Measurements from ENCODE around the gene FCRL3. TPM values are rescaled to one million over a fixed set of nuclear protein-coding genes. Genes with fewer than 3 reads are reported as not detected.

The FCRL3 gene
- not detected in 2 replicates for total RNA-seq

GRCh38 chr1:157700732-157701131 is at the start of gene FCRL3:
FCRL3 (minus strand) TSS chr1:157700769; CDS start chr1:157700489, 280 bp downstream.

Other genes with a start within 250 kb of the FCRL3 start
- not detected in 2 replicates for gene FCRL5, start 148.3 kb downstream of the FCRL3 start, total RNA-seq
- gene FCRL4, start 102.7 kb downstream of the FCRL3 start, total RNA-seq, result not detected in 2 replicates
- gene FCRL2, start 76.4 kb upstream of the FCRL3 start, total RNA-seq, result not detected in 2 replicates
- gene FCRL1, start 119.4 kb upstream of the FCRL3 start, total RNA-seq, result not detected in 2 replicates
- not detected in 2 replicates for gene CD5L, start 141.0 kb upstream of the FCRL3 start, total RNA-seq